Stimulated activated CD8-positive, alpha-beta memory T cell treated with anti-CD3 and anti-CD28 coated beads, Interleukin-7, amount 100 ng/mL, for 48 hours (primary cell): ENCODE data around the gene TARS1.
A peak's percentile ranks its signal among the peaks of the same experiment; 100 is the strongest.

ENCODE experiments used
- DNase-seq, 2 donors: peaks; one replicate each; pipeline ENCODE4 v3.0.0-alpha.2; 2020; ENCODE audit warnings: low read depth in 1 of 2; ENCODE audit errors: extremely low read depth in 1 of 2

The TARS1 gene

DNA sequence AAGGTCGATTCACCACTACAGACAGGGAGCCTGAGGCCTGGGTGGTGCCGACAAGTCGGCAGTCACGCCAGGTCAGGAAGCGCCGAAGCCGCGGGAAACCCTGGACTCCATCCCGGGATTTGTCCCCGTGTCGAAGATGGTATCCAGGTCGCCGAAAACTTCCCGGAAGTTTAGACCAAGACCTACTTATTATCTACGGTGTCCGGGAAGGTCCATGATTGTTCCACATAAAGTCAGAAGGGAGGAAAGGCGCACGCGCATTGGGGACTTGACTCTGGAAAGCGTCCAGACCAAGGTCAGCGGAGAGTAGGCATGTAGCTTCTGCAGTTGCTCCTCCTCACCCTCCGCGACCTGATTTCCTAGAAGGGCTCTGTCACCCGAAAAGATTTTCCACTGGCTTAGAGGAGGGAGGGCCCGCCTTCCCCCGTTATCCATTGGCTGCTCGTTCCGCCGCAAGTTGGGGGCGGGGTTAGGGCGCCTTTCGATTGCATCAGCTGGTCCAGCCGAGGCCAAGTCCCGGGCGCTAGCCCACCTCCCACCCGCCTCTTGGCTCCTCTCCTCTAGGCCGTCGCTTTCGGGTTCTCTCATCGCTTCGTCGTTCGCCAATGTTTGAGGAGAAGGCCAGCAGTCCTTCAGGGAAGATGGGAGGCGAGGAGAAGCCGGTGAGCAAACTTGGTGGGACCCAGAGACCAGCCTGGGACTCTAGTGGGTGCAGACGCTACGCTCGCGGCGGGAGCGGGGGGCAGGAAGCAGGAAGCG is at the start of gene TARS1:
Gene TARS1 (plus strand): TSS at position 484 of the 759 bp plus-strand sequence. CDS start 122 bp downstream, at position 606.
- peak; percentile 89 to 96 for DNase-seq

DNA sequence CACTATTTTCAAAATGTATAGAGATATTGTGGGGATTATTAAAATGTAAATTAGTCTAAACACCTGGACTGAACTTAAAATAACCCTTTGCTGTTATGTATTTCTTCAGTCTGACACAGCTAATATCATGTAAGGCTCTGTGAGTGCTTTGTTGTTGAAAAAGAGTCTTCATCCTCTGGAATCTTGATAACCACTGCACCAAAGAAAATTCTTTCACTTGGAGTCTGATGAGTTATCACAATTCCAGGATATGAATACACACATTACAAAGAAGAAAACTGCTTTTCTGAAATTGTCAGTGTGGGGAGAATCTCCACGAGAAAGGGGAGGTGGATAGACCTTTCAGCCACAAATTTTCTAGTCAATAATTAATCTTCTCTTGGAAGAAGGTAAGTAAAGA is 42.3 kb upstream of the TARS1 start:
- no peak for DNase-seq

DNA sequence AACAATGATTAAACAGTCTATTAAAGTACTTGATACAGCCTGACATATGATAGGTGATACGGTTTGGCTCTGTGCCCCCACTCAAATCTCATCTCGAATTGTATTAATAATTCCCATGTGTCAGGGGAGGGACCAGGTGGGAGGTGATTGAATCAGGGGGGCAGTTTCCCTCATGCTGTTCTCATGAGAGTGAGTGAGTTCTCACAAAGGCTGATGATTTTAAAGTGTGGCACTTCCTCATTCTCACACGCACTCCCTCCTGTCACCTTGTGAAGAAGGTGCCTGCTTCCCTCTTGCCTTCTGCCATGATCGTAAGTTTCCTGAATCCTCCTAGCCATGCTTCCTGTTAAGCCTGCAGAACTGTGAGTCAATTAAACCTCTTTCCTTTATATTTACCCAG is 40.1 kb upstream of the TARS1 start:
- no peak for DNase-seq

DNA sequence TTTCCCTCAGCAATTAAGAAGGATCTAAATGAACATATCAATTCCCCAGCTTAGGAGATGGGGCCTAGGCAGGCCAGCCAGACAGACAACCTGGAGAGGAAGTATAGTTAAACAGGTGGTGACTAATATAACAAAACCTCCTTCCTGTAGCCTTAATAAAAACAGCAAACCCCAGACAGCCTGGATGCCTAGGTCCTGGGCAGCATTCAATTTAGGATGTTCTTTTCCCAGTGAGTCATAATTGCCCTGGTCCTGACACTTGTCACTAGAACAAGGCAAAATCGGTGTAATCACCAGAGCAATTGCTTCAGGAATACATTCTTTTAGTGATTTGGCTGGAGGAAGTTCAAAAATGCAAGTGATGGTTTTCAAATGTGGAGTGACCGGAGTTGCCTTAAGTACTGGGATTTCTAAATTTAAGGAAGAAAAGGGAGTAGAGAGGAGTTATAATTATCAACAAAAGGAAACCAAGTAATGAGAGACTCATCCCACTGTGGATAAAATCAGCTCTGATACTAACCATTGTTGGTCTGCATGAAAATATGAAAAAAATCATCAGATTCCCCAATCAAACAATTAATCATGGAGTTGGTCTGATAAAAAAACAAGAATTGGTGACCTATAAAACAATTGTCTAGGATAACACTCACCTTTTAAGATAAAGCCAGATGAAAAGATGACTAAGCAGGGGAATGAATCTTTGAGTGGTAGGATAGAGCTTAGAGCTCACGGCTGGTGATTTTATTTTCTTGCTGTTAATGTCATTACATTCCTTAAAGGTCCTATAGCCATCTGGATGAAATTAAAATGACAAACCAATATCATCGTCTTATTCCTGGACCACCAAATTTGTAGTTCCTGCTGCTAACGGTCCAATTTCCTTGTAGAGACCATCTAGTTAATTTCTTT is 39.0 kb upstream of the TARS1 start:
- DNase-seq = no peak

DNA sequence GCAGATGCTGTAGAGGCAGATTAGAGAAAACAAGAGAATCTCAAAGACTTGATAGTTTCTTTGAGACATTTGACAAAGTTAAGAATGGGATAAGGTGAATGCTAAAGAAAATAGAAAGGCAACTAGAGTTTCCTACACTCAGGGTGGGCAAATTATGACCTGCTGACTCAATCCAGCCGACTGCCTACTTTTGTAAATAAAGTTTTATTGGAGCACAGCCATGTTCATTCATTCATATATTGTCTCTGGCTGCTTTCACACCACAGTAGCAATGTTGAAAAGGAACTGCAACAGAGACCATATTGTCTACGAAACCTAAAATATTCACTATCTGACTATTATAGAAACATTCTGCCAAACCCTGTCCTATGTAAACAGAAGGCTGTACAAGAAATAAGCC is 37.6 kb upstream of the TARS1 start:
- DNase-seq = no peak

DNA sequence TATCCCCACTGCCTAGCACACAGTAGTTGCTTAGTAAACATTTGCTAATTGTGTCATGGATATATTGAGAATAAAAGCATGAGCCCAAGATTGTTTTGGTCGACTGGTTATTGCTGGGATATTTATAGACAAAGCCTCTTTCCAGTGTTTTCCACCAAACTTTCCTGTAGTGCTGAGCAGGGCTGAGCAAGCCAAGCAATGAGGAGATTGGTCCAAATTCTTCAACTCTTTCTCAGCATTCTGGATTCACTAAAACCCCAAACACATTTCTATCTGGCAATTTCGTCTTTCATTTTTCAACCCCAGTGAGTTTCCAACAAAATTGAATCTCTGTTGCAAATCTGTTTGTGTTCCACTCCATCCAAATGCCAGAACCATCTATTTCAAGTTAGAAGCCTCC is 31.9 kb upstream of the TARS1 start:
- DNase-seq = no peak

DNA sequence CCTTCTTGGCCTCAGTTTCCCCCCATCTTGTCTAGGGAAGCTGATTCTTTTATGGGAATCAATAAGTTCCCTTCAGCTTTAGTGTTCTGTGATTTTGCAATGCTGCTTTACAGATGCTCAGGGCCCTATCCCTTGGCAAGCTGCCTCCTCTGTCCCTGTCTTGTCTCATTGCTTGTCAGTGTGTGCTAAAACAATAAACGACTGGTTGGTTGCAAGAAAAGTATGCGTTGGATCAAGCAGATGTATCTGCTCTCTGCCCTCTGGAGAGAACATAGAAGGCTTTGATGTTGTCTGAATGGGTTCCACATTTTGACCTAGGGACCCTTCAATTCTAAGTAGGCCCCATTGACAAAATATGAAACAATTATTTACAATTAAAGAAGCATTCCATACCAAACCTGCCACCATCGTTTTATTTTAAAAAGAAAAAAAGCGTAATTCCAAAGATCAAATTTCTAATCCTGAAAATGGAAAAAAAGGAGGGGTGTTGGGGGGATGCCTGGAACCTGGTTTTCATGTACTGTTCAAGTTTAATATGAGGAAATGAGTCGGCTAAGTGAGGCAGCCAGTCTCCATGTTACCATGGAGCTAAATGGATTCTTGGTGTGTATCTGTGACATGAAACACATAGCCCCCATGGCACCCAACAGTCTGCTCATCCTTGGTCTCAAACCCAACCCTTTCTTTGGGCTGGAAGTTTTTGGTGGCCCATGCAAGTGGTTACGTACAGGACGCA is 31.2 kb upstream of the TARS1 start:
- DNase-seq = no peak

DNA sequence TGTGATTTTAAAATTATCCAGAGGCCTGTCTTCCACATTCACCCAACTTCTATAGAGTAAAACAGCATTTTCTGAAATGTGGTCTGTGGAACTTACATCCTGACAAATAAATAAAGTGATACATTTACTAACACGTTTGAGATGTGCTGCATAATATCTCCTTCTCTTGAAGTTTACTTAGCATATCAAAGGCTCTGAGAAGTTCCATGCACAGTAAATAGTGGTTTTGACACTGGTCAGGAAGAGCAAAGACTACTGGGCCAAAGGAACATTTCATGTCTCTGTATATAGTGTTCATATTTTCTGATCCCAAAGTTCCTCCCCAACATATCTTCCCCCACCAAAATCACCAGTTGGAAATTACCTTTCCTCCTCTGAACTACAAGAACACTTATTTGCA is 30.5 kb upstream of the TARS1 start:
- no peak for DNase-seq

DNA sequence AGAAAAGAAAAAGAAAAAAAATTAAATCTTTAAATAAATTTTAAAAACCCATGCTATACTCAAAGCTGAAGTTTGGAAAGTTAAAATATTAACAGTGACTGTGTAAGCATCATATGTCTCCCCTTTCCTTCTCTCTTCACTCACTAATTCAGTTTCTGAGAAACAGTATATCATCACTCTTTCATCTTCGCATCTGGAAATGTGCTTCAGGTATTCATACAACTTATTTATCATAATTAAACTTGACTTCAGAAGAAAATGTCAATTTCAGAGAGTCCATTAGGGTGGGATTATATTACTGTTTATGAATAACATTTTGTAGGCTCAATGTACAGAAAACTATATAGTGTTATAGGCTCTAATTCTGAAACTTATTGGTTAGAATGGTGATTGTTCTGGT is 29.3 kb upstream of the TARS1 start:
- DNase-seq = no peak

DNA sequence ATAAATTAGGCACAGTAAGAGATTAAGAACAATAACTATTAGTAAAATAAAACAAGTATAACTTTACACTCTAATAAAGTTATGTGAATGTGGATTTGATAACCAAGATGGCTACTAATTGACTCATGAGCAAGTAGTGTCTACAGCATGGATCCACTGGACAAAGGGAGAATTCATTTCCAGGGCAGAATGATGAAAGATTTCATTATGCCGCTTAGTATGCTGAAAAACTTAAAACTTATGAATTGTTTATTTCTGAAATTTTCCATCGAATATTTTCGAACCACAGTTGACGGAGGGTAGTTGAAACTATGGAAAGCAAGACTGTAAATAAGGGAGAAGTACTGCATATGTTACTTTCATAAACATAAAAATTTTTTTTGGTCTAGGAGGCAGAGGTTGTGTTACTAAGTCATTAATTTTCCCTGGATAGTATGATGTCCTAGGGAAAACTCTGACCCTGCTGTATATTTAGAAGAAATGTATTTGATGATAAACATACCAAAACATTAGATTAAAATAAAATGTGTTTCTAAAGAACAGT is 24.9 kb upstream of the TARS1 start:
- DNase-seq = no peak

DNA sequence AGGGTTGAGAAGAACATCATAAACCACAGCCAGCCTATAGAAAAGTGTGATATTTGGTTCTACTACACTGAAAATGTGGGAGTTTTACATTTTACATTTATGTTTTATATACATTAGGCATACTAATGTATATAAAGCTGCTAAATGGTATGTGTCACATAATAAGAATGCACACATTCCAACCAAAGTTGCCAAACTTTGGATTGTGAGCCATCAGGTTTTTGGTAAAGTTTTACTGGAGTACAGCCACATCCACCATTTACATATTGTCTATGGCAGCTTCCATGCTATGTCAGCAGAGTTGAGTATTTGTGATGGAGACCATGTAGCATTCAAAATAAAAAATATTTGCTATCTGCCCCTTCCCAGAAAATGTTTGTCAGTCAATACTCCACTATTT is 23.1 kb upstream of the TARS1 start:
- no peak for DNase-seq

DNA sequence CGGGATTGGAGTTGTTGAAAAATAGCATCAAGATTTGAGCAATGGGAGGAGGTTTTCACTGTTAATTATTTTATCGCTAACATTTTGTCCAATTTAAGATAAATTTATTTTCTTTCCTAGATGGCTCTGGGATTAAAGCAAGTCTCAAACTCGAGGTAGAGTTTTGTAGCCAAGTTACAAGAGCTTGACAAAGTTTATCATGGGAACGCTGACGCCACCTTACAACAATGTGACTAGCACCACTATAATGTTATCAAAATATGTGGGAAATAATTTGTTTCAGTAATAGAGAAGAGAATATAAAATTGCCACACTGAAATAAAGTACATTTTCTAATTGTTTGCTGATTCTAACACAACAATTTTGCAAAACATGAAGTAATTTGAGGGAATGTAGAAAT is 19.8 kb upstream of the TARS1 start:
- DNase-seq = no peak

DNA sequence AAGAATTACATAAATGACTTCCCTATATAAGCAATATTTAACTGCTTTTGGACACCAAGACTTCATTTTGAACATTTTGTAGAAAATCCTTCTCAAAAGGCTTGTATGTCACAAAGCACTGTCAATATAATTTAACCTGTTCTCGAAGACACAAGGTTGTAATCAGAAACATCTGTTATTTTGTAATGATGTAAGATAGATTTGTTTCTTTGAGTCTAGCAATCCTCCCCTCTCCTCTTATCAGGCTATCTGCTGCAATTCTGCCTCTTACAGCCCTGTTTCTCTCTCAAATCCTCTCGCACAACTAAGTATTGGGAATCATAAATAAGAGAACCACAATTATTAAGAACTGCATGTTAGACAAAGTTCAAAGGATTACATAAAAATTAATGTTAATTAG is 18.6 kb upstream of the TARS1 start:
- no peak for DNase-seq

DNA sequence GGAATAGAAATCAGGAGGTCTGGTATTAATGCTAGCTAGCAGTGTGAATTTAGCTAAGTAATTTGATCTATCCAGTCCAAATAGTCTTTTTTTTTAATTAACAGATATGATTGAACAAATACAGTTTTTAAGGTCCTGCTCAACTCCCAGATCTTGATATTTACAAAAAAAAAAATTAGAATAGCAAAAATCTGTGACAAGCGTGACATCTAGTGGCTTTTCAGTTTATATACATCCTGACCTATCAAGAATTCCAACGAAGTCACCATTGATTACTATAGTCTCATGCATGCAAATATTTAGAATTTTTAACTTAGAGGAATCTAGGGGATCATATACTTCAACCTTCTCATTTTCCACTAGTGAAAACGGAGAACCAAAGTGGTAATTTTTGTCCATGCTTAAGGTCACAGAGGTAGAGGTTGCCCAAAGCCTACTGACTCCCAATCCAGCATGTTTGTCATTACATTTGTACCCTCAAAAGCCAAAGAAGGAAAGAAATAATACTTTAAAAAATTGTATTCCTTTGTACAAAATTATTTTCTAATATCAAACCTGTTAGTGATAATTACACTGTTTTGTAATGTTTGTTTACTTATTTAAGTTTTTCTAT is 17.6 kb upstream of the TARS1 start:
- DNase-seq = no peak

DNA sequence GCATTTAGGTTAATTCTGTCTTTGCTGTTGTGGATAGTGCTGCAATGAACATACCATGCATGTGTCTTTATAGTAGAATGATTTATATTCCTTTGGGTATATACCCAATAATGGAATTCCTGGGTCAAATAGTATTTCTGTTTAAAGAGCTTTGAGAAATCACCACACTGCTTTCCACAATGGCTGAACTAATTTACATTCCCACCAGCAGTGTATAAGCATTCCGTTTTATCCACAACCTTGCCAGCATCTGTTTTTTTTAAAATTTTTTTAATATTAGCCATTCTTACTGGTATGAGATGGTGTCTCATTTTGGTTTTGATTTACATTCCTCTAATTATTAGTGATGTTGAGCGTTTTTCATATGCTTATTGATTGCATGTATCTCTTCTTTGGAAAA is 15.5 kb upstream of the TARS1 start:
- DNase-seq = no peak

DNA sequence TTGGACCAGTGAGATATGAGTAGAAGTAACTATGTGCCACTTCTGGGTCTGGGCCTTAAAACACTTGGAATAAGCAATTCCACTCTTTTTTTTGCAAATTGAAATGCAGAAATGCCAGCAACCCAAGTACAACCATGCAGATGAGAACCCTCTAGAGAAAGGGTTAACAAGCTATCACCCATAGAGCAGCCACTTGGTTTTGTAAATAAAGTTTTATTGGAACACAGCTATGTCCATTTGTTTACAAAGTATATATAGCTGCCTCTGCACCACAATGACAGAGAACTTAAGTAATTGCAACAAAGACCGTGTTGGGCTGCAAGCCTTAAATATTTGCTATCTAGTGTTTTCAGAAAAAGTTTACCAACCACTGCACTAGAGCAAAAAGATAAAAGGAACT is 9.8 kb upstream of the TARS1 start:
- DNase-seq = no peak

DNA sequence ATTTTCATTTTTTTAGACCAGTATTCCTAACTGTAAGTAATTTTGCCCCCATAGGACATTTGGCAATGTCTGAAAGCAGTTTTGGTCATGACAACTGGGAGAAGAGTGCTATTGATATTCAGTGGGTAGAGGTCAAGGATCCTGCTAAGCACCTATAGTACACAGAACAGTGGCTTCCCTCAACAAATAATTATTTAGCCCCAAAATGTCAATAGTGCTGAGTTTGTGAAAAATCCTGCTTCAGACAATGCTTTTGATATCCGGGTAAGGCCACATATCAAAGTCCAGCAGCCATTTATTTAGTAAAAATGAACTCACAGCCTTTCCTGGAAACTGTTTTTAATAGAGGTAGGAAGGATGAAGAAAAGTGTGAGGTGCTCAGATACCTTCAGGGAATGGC is 8.1 kb upstream of the TARS1 start:
- DNase-seq = no peak

DNA sequence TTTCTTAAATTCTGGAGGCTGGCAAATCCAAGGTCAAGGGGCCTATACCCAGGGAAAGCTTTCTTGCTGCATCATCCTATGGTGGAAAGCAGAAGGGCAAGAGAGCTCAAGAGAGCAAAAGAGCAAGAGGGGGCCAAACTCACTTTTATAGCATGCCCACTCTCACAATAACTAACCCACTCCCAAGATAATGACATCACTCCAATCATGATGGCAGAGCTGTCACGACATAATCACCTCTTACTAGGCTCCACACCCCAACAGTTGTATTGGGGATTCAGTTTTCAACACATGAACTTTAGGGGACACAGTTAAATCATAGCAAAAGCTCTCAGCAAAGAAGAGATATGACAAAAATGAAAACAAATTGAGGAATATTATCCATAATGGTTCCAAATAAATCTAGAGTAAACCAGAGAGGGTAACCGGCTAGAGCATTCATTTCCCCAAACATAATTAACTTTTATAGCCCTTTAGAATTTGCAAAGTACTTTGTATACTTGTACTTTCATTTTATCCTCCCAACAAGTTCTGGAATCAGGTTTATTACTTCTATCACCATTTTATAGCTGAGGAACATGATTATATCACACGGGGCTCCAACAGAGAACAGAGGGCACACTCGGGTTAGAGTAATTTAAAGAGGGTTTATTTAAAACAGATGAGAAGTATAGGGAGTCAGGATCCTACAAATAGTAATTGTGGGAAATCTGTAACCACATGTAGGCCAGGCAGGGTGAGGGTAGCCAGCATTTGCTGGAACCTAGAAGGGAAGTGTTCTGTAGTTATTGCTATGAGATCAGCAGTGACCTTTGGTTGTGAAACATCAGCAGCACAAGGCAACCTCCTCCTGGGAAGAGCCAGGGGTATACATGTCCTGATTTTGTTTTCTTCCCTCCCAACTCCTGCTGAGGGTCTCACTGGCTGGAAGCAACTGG is 7.2 kb upstream of the TARS1 start:
- DNase-seq = no peak

DNA sequence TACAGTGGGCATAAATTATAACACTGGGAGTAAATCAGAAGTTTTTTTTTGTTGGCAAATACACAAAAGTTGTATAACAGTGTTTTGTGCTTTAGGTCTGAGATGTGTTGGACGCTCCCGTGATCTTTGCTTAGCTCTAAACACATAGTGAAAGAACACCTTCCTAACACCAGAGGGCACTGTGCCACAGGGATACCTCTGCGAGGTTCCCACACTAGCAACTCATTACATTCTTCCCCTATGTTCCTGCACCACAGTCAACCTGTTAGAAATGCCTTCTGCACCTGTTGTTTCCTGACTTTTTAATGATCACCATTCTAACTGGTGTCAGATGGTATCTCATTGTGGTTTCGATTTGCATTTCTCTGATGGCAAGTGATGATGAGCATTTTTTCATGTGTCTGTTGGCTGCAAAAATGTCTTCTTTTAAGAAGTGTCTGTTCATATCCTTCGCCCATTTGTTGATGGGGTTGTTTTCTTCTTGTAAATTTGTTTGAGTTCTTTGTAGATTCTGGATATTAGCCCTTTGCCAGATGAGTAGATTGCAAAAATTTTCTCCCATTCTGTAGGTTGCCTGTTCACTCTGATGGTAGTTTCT is 4.8 kb upstream of the TARS1 start:
- peak; percentile 14 to 42 for DNase-seq
